GM23248 (cell line): ENCODE results near the gene SS18L1.

Source experiments
- EZH2 ChIP-seq: fragments of 200-600 bp; sonication (generic); IDR thresholded peaks from 2 replicates; pipeline ENCODE4 v1.6.1; 2018; ENCODE audit warnings: antibody characterized with exemption, mild to moderate bottlenecking; ENCODE audit not compliant: insufficient read depth, poor library complexity, severe bottlenecking
- EZH2phosphoT487 ChIP-seq: fragments of 200-600 bp; sonication (generic); IDR thresholded peaks from 2 replicates; pipeline ENCODE4 v1.6.1; 2018; ENCODE audit warnings: antibody characterized with exemption, moderate library complexity, mild to moderate bottlenecking, low read depth; ENCODE audit not compliant: insufficient read depth

DNA sequence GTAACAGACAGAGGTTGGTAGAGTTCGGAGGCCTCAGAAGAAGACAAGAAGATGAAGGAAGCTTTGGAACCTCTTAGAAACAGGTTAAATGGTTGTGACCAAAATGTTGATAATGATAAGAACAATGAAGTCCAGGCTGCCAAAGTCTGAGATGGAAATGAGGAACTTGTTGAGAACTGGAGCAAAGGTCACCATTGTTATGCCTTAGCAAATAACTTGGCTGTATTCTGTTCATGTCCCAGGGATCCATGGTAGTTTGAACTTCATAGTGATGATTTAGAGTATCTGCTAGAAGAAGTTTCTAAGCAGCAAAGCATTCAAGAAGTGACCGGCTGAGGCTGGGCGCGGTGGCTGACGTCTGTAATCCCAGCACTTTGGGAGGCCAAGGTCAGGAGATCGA is 32.4 kb upstream of the SS18L1 start:
- TF ChIP-seq EZH2phosphoT487 = no peak
- TF ChIP-seq EZH2 = no peak
